SK-N-SH treated with all-trans-retinoic acid at 6 μM for 48 hours (cell line): ENCODE results near the gene CMIP.

ENCODE experiments used
- ATAC-seq: fragments of 200-7000 bp; cut with Tn5 transposase; 3 replicates; pipeline ENCODE4 v1.9.1; 2020; ENCODE audit warnings: mild to moderate bottlenecking, moderate library complexity
- BACH2 ChIP-seq: fragments of 250-450 bp; sonication (Bioruptor Pico); IDR thresholded peaks from 2 replicates; pipeline ENCODE4 v1.9.0; 2021; ENCODE audit warnings: mild to moderate bottlenecking, borderline replicate concordance
- CSDC2 ChIP-seq: fragments of 250-450 bp; sonication (Bioruptor Pico); IDR thresholded peaks from 2 replicates; pipeline ENCODE4 v1.5.0; 2020; ENCODE audit warnings: mild to moderate bottlenecking, moderate library complexity
- CSRNP3 ChIP-seq: fragments of 250-450 bp; sonication (Bioruptor Pico); IDR thresholded peaks from 2 replicates; pipeline ENCODE4 v1.5.1; 2021; ENCODE audit warnings: mild to moderate bottlenecking, moderate library complexity
- GLIS3 ChIP-seq: fragments of 250-450 bp; sonication (Bioruptor Pico); IDR thresholded peaks from 2 replicates; pipeline ENCODE4 v1.5.0; 2020; ENCODE audit warnings: mild to moderate bottlenecking, moderate library complexity
- ISL1 ChIP-seq: fragments of 250-450 bp; sonication (Bioruptor Pico); IDR thresholded peaks from 2 replicates; pipeline ENCODE4 v2.1.2; 2022; ENCODE audit warnings: mild to moderate bottlenecking, moderate library complexity
- OSR1 ChIP-seq: fragments of 250-450 bp; sonication (Bioruptor Pico); IDR thresholded peaks from 2 replicates; pipeline ENCODE4 v1.8.0; 2022; ENCODE audit warnings: moderate library complexity, mild to moderate bottlenecking, inconsistent platforms
- PATZ1 ChIP-seq: fragments of 250-450 bp; sonication (Bioruptor Pico); IDR thresholded peaks from 2 replicates; pipeline ENCODE4 v1.8.0; 2020; ENCODE audit warnings: mild to moderate bottlenecking, moderate library complexity, borderline replicate concordance
- PPARA ChIP-seq: fragments of 250-450 bp; sonication (Bioruptor Pico); IDR thresholded peaks from 2 replicates; pipeline ENCODE4 v1.5.0; 2020; ENCODE audit warnings: mild to moderate bottlenecking, borderline replicate concordance
- RARB ChIP-seq: fragments of 250-450 bp; sonication (Bioruptor Pico); IDR thresholded peaks from 2 replicates; pipeline ENCODE4 v1.8.0; 2021; ENCODE audit warnings: mild to moderate bottlenecking, moderate library complexity
- SNAI2 ChIP-seq: fragments of 250-450 bp; sonication (Bioruptor Pico); IDR thresholded peaks from 2 replicates; pipeline ENCODE4 v1.5.0; 2020; ENCODE audit warnings: mild to moderate bottlenecking, moderate library complexity
- TCF4 ChIP-seq: fragments of 250-450 bp; sonication (Bioruptor Pico); IDR thresholded peaks from 2 replicates; pipeline ENCODE4 v1.8.0; 2021; ENCODE audit warnings: mild to moderate bottlenecking, moderate library complexity, borderline replicate concordance
- TOX ChIP-seq: fragments of 250-450 bp; sonication (Bioruptor Pico); IDR thresholded peaks from 2 replicates; pipeline ENCODE4 v1.8.0; 2021; ENCODE audit warnings: mild to moderate bottlenecking, moderate library complexity, borderline replicate concordance
- TSHZ2 ChIP-seq: fragments of 250-450 bp; sonication (Bioruptor Pico); IDR thresholded peaks from 2 replicates; pipeline ENCODE4 v1.5.0; 2020; ENCODE audit warnings: mild to moderate bottlenecking, moderate library complexity
- ZC3H10 ChIP-seq: fragments of 250-450 bp; sonication (Bioruptor Pico); IDR thresholded peaks from 2 replicates; pipeline ENCODE4 v1.5.1; 2021; ENCODE audit warnings: mild to moderate bottlenecking, moderate library complexity
- ZFP30 ChIP-seq: fragments of 450-650 bp; formaldehyde crosslinking; IDR thresholded peaks from 2 replicates; pipeline ENCODE4 v1.5.0; 2022; ENCODE audit warnings: mild to moderate bottlenecking, moderate library complexity
- ZNF565 ChIP-seq: fragments of 450-650 bp; formaldehyde crosslinking; conservative IDR thresholded peaks from 2 replicates; pipeline ENCODE4 v1.5.0; 2020; ENCODE audit warnings: low read depth, mild to moderate bottlenecking, moderate library complexity
- ZNF70 ChIP-seq: fragments of 450-650 bp; formaldehyde crosslinking; IDR thresholded peaks from 2 replicates; pipeline ENCODE4 v1.5.0; 2020; ENCODE audit warnings: mild to moderate bottlenecking, moderate library complexity
- ZNF8 ChIP-seq: fragments of 450-650 bp; formaldehyde crosslinking; IDR thresholded peaks from 2 replicates; pipeline ENCODE4 v1.5.0; 2020; ENCODE audit warnings: mild to moderate bottlenecking, moderate library complexity
- TF ChIP-seq, protein P1 (sequence below): fragments of 250-450 bp; sonication (Bioruptor Pico); IDR thresholded peaks from 2 replicates; pipeline ENCODE4 v1.5.1; 2020; ENCODE audit warnings: low read depth, mild to moderate bottlenecking, moderate library complexity

The CMIP gene

DNA sequence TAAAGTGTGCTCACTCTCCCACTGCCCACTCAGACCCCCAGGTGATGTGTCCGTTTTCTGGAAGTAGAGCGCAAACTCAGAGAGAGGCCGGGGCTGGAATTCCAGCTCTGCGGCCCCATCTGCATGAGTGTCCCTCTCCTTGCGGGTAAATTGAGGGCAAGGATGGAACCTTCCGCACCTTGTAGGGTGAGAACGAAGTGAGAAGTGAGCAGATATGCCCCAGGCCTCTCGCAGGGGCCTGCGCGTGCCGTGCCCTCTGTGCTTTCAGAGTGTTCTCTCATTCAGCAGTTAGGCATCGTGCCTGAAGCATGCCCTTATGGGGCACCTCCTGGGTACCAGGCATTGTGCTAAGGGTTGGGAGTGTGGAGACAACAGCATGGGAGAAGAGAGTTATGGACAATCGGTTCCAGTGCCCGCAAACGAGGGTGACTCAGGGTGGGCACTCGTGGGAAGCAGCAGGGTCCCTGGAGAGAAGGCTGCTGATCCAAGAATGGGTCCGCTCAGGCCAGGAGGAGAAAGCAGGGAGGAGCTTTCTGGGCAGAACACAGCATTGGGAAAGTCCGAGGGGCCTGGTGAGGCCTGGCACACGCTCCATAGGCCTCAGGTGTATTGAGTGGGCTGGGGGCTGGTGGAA is 23.8 kb downstream of the CMIP start:
- TF ChIP-seq ZNF8 (no peak), OSR1 (CRISPR knock-in tag) (no peak), PPARA (CRISPR knock-in tag) (no peak), BACH2 (CRISPR knock-in tag) (no peak)
- ATAC-seq, result no peak

GRCh38 chr16:81469183-81469677 is 24.6 kb downstream of the CMIP start:
- TF ChIP-seq ZNF70 (CRISPR knock-in tag) (no peak), OSR1 (CRISPR knock-in tag) (no peak), PATZ1 (CRISPR knock-in tag) (no peak), ZNF8 (no peak)
- ATAC-seq, result no peak

- no peak for TF ChIP-seq SNAI2 (CRISPR knock-in tag)
- TF ChIP-seq BACH2 (CRISPR knock-in tag), result no peak
- TF ChIP-seq RARB (CRISPR knock-in tag), result no peak
- TF ChIP-seq PPARA (CRISPR knock-in tag), result no peak
- no peak for TF ChIP-seq ISL1 (CRISPR knock-in tag)
- no peak for TF ChIP-seq ZNF565 (CRISPR knock-in tag)
- no peak for TF ChIP-seq TCF4 (CRISPR knock-in tag)
- no peak for TF ChIP-seq CSRNP3
- TF ChIP-seq CSDC2 (CRISPR knock-in tag), result no peak
- TF ChIP-seq, protein P1, sequence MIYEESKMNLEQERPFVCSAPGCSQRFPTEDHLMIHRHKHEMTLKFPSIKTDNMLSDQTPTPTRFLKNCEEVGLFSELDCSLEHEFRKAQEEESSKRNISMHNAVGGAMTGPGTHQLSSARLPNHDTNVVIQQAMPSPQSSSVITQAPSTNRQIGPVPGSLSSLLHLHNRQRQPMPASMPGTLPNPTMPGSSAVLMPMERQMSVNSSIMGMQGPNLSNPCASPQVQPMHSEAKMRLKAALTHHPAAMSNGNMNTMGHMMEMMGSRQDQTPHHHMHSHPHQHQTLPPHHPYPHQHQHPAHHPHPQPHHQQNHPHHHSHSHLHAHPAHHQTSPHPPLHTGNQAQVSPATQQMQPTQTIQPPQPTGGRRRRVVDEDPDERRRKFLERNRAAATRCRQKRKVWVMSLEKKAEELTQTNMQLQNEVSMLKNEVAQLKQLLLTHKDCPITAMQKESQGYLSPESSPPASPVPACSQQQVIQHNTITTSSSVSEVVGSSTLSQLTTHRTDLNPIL (CRISPR knock-in tag), result no peak
- TF ChIP-seq ZC3H10 (CRISPR knock-in tag), result no peak
- no peak for TF ChIP-seq TOX (CRISPR knock-in tag)
- no peak for TF ChIP-seq GLIS3 (CRISPR knock-in tag)
- ATAC-seq, result no peak
Observed at GRCh38 chr16:81469710-81470535, 25.3 kb downstream of the CMIP start.

- TF ChIP-seq ZC3H10 (CRISPR knock-in tag), result no peak
- TF ChIP-seq GLIS3 (CRISPR knock-in tag), result no peak
- TF ChIP-seq TSHZ2 (CRISPR knock-in tag), result no peak
- TF ChIP-seq OSR1 (CRISPR knock-in tag), result no peak
- no peak for TF ChIP-seq TOX (CRISPR knock-in tag)
- no peak for TF ChIP-seq ZNF8
- no peak for TF ChIP-seq ZFP30 (CRISPR knock-in tag)
- TF ChIP-seq SNAI2 (CRISPR knock-in tag), result no peak
- no peak for ATAC-seq
Observed at GRCh38 chr16:81470796-81471636, 26.4 kb downstream of the CMIP start.
